ENCODE data around the gene EGR1.

DNA sequence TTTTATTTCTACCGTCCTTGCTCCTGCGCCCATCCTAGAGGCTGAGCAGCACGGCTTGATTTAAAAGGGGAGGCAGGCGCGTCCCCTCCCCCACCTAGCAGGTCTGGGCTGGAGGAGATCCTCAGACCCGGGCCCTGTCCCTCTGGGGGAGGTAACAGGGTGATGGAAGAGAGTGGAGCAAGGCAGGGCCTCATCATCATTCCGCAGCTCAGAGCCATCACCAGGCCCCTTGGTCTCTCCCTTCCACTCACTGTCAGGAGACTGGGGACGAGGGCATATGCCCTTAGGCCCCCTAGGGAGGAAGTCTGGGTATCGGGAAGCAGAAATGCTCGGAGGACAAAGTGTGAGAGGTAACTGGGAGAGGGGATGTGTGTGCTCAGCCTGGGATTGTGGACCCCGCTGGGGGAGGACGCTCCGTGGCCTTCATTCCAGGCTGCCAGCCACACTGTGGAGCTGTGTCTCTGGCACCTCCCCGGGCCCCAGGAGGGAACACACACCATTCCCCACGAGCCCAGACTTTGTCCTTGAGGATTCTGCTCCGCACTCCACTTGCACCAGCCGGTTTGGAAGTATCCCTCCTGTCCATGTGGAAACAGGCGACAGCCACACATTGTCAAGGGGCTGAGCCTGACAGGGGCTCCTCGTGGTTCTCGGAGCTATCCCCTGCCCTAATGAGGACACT, 25.7 kb upstream of the EGR1 start:
- TF ChIP-seq, protein P1, sequence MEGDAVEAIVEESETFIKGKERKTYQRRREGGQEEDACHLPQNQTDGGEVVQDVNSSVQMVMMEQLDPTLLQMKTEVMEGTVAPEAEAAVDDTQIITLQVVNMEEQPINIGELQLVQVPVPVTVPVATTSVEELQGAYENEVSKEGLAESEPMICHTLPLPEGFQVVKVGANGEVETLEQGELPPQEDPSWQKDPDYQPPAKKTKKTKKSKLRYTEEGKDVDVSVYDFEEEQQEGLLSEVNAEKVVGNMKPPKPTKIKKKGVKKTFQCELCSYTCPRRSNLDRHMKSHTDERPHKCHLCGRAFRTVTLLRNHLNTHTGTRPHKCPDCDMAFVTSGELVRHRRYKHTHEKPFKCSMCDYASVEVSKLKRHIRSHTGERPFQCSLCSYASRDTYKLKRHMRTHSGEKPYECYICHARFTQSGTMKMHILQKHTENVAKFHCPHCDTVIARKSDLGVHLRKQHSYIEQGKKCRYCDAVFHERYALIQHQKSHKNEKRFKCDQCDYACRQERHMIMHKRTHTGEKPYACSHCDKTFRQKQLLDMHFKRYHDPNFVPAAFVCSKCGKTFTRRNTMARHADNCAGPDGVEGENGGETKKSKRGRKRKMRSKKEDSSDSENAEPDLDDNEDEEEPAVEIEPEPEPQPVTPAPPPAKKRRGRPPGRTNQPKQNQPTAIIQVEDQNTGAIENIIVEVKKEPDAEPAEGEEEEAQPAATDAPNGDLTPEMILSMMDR (IDR thresholded peaks at IDR 0.05) = no peak
- TF ChIP-seq EZH2 (IDR thresholded peaks at IDR 0.05) (no peak), EZH2phosphoT487 (IDR thresholded peaks at IDR 0.05) (no peak)
